GM23338 (cell line): ENCODE results near the gene DNAH11. TPM values are rescaled to one million over a fixed set of nuclear protein-coding genes. Genes with fewer than 3 reads are reported as not detected.

Experiments
- ATAC-seq: fragments of 200-7000 bp; cut with Tn5 transposase; 3 replicates; pipeline ENCODE4 v1.9.1; 2020
- DNase-seq: peaks from one replicate; pipeline ENCODE4 v3.0.0-alpha.2; 2015; ENCODE audit warnings: low spot score
- H2AFZ ChIP-seq: fragments of 200-600 bp; sonication (generic); 2 replicates; pipeline ENCODE4 v1.8.0; 2016; ENCODE audit warnings: antibody characterized with exemption, mild to moderate bottlenecking, moderate library complexity
- H3F3A ChIP-seq: fragments of 200-600 bp; sonication (generic); replicated peaks from 2 replicates; pipeline ENCODE4 v1.8.0; 2017; ENCODE audit warnings: antibody characterized with exemption, mixed run types, low read depth
- H3K27ac ChIP-seq: fragments of 200-600 bp; sonication (generic); 2 replicates; pipeline ENCODE4 v1.6.1; 2016; ENCODE audit warnings: low read depth
- H3K27me3 ChIP-seq: fragments of 200-600 bp; sonication (generic); 2 replicates; pipeline ENCODE4 v1.8.0; 2016; ENCODE audit warnings: mild to moderate bottlenecking, mixed run types, moderate library complexity; ENCODE audit not compliant: insufficient read depth
- H3K36me3 ChIP-seq: fragments of 200-600 bp; sonication (generic); 2 replicates; pipeline ENCODE4 v1.8.0; 2016; ENCODE audit warnings: mild to moderate bottlenecking; ENCODE audit not compliant: insufficient read depth
- H3K4me1 ChIP-seq: fragments of 200-600 bp; sonication (generic); 2 replicates; pipeline ENCODE4 v1.8.0; 2016; ENCODE audit warnings: mild to moderate bottlenecking, moderate library complexity; ENCODE audit not compliant: insufficient read depth
- H3K4me2 ChIP-seq: fragments of 200-600 bp; sonication (generic); 2 replicates; pipeline ENCODE4 v1.7.1; 2017; ENCODE audit warnings: mixed run types
- H3K4me3 ChIP-seq: fragments of 200-600 bp; sonication (generic); 2 replicates; pipeline ENCODE4 v1.6.1; 2016; ENCODE audit warnings: mixed run types
- H3K79me2 ChIP-seq: fragments of 200-600 bp; sonication (generic); replicated peaks from 2 replicates; pipeline ENCODE4 v1.8.0; 2017; ENCODE audit warnings: mild to moderate bottlenecking; ENCODE audit not compliant: insufficient read depth
- H3K9me2 ChIP-seq: fragments of 200-600 bp; sonication (generic); 2 replicates; pipeline ENCODE4 v1.8.0; 2017; ENCODE audit not compliant: insufficient read depth
- H4K20me1 ChIP-seq: fragments of 200-600 bp; sonication (generic); replicated peaks from 2 replicates; pipeline ENCODE4 v1.8.0; 2017; ENCODE audit warnings: mild to moderate bottlenecking; ENCODE audit not compliant: insufficient read depth
- H3K27ac Mint-ChIP-seq: 2 replicates; pipeline ENCODE4 v1.8.0; 2020; ENCODE audit warnings: inconsistent platforms, mild to moderate bottlenecking, moderate library complexity, mixed read lengths
- H3K27me3 Mint-ChIP-seq: 3 replicates; pipeline ENCODE4 v1.8.0; 2022; ENCODE audit warnings: low read depth, mild to moderate bottlenecking, moderate library complexity, mixed read lengths, inconsistent platforms; ENCODE audit not compliant: insufficient read depth, poor library complexity
- H3K36me3 Mint-ChIP-seq: 3 replicates; pipeline ENCODE4 v1.8.0; 2021; ENCODE audit warnings: low read depth, mild to moderate bottlenecking, inconsistent platforms, moderate library complexity, mixed read lengths
- H3K4me1 Mint-ChIP-seq: 3 replicates; pipeline ENCODE4 v1.8.0; 2020; ENCODE audit warnings: mild to moderate bottlenecking, inconsistent platforms, mixed read lengths
- H3K4me3 Mint-ChIP-seq: 3 replicates; pipeline ENCODE4 v1.8.0; 2021; ENCODE audit warnings: moderate library complexity, mild to moderate bottlenecking, inconsistent platforms, mixed read lengths
- H3K9me3 Mint-ChIP-seq: 3 replicates; pipeline ENCODE4 v1.8.0; 2020; ENCODE audit warnings: moderate library complexity, mild to moderate bottlenecking, inconsistent platforms, mixed read lengths
- CREB1 ChIP-seq: fragments of 250-450 bp; sonication (Bioruptor Pico); IDR thresholded peaks from 2 replicates; pipeline ENCODE4 v1.5.0; 2020; ENCODE audit warnings: low read depth, mild to moderate bottlenecking, moderate library complexity
- ETS1 ChIP-seq: IDR thresholded peaks from 2 replicates; pipeline ENCODE4 v1.6.1; 2016; ENCODE audit warnings: antibody characterized with exemption
- EZH2 ChIP-seq: fragments of 200-600 bp; sonication (generic); IDR thresholded peaks from one replicate; pipeline ENCODE4 v1.8.0; 2017; ENCODE audit warnings: antibody characterized with exemption, mild to moderate bottlenecking, low read depth; ENCODE audit not compliant: unreplicated experiment
- EZH2phosphoT487 ChIP-seq: fragments of 200-600 bp; sonication (generic); IDR thresholded peaks from one replicate; pipeline ENCODE4 v1.8.1; 2018; ENCODE audit warnings: antibody characterized with exemption; ENCODE audit not compliant: unreplicated experiment
- JUNB ChIP-seq: IDR thresholded peaks from one replicate; pipeline ENCODE4 v1.6.1; 2016; ENCODE audit warnings: antibody characterized with exemption; ENCODE audit not compliant: unreplicated experiment
- NANOG ChIP-seq: IDR thresholded peaks from 2 replicates; pipeline ENCODE4 v1.6.1; 2016; ENCODE audit warnings: antibody characterized with exemption, borderline replicate concordance
- STAT1 ChIP-seq: IDR thresholded peaks from one replicate; pipeline ENCODE4 v1.6.1; 2016; ENCODE audit warnings: antibody characterized with exemption; ENCODE audit not compliant: unreplicated experiment
- ZNF114 ChIP-seq: fragments of 250-450 bp; sonication (Bioruptor Pico); IDR thresholded peaks from 2 replicates; pipeline ENCODE4 v1.5.0; 2020; ENCODE audit warnings: mild to moderate bottlenecking, moderate library complexity
- ZNF331 ChIP-seq: fragments of 250-450 bp; sonication (Bioruptor Pico); IDR thresholded peaks from 2 replicates; pipeline ENCODE4 v1.5.0; 2020; ENCODE audit warnings: low read depth, mild to moderate bottlenecking, moderate library complexity
- ZNF462 ChIP-seq: fragments of 250-450 bp; sonication (Bioruptor Pico); IDR thresholded peaks from 2 replicates; pipeline ENCODE4 v1.5.0; 2020; ENCODE audit warnings: mild to moderate bottlenecking, moderate library complexity
- polyA plus RNA-seq: library from polyadenylated mRNA; unstranded; fragments of >200 nt; fragmentation: Nextera tagmentation; extraction: Ambion mirVana; gene quantifications from 2 replicates; pipeline ENCODE4 v1.2.1, GENCODE V29; 2016
- total RNA-seq: library from RNA; depleted of rRNA; stranded (reverse); fragments of >200 nt; shearing (Covaris generic); gene quantifications from 2 replicates; pipeline ENCODE4 v1.2.3, GENCODE V29; 2014
- TF ChIP-seq, protein P1 (sequence below): IDR thresholded peaks from one replicate; pipeline ENCODE4 v1.6.1; 2018; ENCODE audit warnings: antibody characterized with exemption; ENCODE audit not compliant: unreplicated experiment
- TF ChIP-seq, protein P2 (sequence below), 2 experiments: fragments of 200-600 bp in 1 of 2; sonication (generic) in 1 of 2; conservative IDR thresholded peaks; 2 replicates each; pipeline versions ENCODE4 v1.5.1 to v1.6.1; 2016 to 2017; ENCODE audit warnings: antibody characterized with exemption in 2 of 2, low read depth in 2 of 2, mild to moderate bottlenecking in 2 of 2, moderate library complexity in 1 of 2

Gene DNAH11
- total and polyA plus RNA-seq, 2 experiments from 2014 or later: 9.3 TPM

GRCh38 chr7:21653623-21654022 is 110.8 kb downstream of the DNAH11 start (continued):
- TF ChIP-seq, protein P1, sequence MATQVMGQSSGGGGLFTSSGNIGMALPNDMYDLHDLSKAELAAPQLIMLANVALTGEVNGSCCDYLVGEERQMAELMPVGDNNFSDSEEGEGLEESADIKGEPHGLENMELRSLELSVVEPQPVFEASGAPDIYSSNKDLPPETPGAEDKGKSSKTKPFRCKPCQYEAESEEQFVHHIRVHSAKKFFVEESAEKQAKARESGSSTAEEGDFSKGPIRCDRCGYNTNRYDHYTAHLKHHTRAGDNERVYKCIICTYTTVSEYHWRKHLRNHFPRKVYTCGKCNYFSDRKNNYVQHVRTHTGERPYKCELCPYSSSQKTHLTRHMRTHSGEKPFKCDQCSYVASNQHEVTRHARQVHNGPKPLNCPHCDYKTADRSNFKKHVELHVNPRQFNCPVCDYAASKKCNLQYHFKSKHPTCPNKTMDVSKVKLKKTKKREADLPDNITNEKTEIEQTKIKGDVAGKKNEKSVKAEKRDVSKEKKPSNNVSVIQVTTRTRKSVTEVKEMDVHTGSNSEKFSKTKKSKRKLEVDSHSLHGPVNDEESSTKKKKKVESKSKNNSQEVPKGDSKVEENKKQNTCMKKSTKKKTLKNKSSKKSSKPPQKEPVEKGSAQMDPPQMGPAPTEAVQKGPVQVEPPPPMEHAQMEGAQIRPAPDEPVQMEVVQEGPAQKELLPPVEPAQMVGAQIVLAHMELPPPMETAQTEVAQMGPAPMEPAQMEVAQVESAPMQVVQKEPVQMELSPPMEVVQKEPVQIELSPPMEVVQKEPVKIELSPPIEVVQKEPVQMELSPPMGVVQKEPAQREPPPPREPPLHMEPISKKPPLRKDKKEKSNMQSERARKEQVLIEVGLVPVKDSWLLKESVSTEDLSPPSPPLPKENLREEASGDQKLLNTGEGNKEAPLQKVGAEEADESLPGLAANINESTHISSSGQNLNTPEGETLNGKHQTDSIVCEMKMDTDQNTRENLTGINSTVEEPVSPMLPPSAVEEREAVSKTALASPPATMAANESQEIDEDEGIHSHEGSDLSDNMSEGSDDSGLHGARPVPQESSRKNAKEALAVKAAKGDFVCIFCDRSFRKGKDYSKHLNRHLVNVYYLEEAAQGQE: no peak
- no peak for TF ChIP-seq STAT1

DNA sequence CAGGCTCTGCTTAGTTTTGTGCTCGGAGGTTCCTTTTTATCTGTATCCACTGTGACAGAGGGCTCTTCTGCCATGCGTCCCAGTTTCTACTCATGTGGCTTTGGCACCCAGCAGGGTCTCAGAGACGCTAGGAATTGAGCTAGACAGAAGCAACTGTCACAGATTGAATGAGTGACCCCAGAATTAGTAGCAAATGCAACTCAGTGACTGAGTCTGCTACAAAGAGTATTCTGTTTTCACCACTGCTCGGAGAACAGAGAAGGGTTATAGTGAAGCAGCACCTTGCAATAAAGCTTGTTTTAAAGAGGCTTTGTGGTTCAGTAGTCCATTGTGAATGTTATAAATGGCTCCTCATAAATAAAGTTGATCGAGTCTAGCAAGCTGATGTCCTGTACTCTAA is 113.2 kb downstream of the DNAH11 start:
- Mint-ChIP-seq H3K9me3 (no peaks in the 10 kb centered on the region; the same call in 2 of the 3 replicates), H3K4me1 (no peaks in the 10 kb centered on the region), H3K27me3 (no peaks in the 10 kb centered on the region), H3K4me3 (no peak overlapping the region), H3K27ac (no peak overlapping the region), H3K36me3 (no peaks in the 10 kb centered on the region)
- H4K20me1 ChIP-seq: no peaks in the 10 kb centered on the region
- no peak overlapping the region for H3K4me2 ChIP-seq
- no peaks in the 10 kb centered on the region for H3K79me2 ChIP-seq
- peaks cover 5% of the 10 kb centered on the region; the same call in 1 of the 2 replicates for H3K9me2 ChIP-seq
- H3K27ac ChIP-seq: no peak overlapping the region
- no peak for DNase-seq
- H3K4me1 ChIP-seq: no peaks in the 10 kb centered on the region
- no peaks in the 10 kb centered on the region for H3K27me3 ChIP-seq
- H3K4me3 ChIP-seq: no peak overlapping the region
- TF ChIP-seq NANOG: no peak
- TF ChIP-seq EZH2phosphoT487: no peak
- no peak for TF ChIP-seq EZH2
- no peak for TF ChIP-seq CREB1 (CRISPR knock-in tag)
- TF ChIP-seq ZNF114 (CRISPR knock-in tag): no peak
- TF ChIP-seq ETS1: no peak
- TF ChIP-seq JUNB: no peak
- TF ChIP-seq, protein P2, sequence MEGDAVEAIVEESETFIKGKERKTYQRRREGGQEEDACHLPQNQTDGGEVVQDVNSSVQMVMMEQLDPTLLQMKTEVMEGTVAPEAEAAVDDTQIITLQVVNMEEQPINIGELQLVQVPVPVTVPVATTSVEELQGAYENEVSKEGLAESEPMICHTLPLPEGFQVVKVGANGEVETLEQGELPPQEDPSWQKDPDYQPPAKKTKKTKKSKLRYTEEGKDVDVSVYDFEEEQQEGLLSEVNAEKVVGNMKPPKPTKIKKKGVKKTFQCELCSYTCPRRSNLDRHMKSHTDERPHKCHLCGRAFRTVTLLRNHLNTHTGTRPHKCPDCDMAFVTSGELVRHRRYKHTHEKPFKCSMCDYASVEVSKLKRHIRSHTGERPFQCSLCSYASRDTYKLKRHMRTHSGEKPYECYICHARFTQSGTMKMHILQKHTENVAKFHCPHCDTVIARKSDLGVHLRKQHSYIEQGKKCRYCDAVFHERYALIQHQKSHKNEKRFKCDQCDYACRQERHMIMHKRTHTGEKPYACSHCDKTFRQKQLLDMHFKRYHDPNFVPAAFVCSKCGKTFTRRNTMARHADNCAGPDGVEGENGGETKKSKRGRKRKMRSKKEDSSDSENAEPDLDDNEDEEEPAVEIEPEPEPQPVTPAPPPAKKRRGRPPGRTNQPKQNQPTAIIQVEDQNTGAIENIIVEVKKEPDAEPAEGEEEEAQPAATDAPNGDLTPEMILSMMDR (conservative IDR thresholded peaks at IDR 0.05; ENCODE audit: low read depth in 2 of 2): no peak
- no peak for TF ChIP-seq STAT1
- TF ChIP-seq ZNF462: no peak
- no peak for TF ChIP-seq ZNF331
- H3K36me3 ChIP-seq: no peaks in the 10 kb centered on the region
- no peak overlapping the region for H2AFZ ChIP-seq
- H3F3A ChIP-seq: no peaks in the 10 kb centered on the region
- ATAC-seq: no peak
